GM18505 (cell line): ENCODE results near the gene AXIN2.
"Not testable (repeated sequence)": the region's sequence is repeated elsewhere in the genome, so short reads cannot be mapped to it uniquely, and the experiment has no call there.

Experiments
- ATAC-seq: cut with Tn5 transposase; IDR thresholded peaks from one replicate; pipeline ENCODE4 v1.9.1; 2021; ENCODE audit not compliant: unreplicated experiment
- POLR2A ChIP-seq: IDR thresholded peaks from 4 replicates; pipeline ENCODE4 v1.6.1; 2011; ENCODE audit warnings: borderline replicate concordance; ENCODE audit not compliant: insufficient read depth, insufficient read length; ENCODE audit errors: extremely low read depth

The AXIN2 gene

GRCh38 chr17:65522751-65523404 is 38.6 kb downstream of the AXIN2 start:
- TF ChIP-seq POLR2A, result no peak
- ATAC-seq, result no peak

- ATAC-seq, result no peak
- no peak for TF ChIP-seq POLR2A
These were observed 42.0 kb downstream of the AXIN2 start for GRCh38 chr17:65519462-65519861.

GRCh38 chr17:65518256-65518655 is 43.2 kb downstream of the AXIN2 start:
- TF ChIP-seq POLR2A, result no peak

GRCh38 chr17:65515959-65516948 is 45.2 kb downstream of the AXIN2 start:
- ATAC-seq, result no peak
- TF ChIP-seq POLR2A, result no peak

More at GRCh38 chr17:65518256-65518655, 43.2 kb downstream of the AXIN2 start:
- no peak for ATAC-seq

GRCh38 chr17:65515512-65515911 is 45.9 kb downstream of the AXIN2 start:
- ATAC-seq, result no peak
- TF ChIP-seq POLR2A, result no peak

- no peak for ATAC-seq
- no peak for TF ChIP-seq POLR2A
These were observed 46.9 kb downstream of the AXIN2 start for GRCh38 chr17:65514541-65514940.

- ATAC-seq, result no peak
- no peak for TF ChIP-seq POLR2A
These were observed 47.4 kb downstream of the AXIN2 start for GRCh38 chr17:65514082-65514481.

GRCh38 chr17:65511316-65511715 is 50.1 kb downstream of the AXIN2 start:
- no peak for TF ChIP-seq POLR2A
- no peak for ATAC-seq

GRCh38 chr17:65509032-65509431 is 52.4 kb downstream of the AXIN2 start:
- ATAC-seq, result no peak
- no peak for TF ChIP-seq POLR2A

- not testable (repeated sequence) for ATAC-seq
These were observed 56.8 kb downstream of the AXIN2 start for GRCh38 chr17:65504673-65505072.

GRCh38 chr17:65504141-65504540 is 57.3 kb downstream of the AXIN2 start:
- ATAC-seq, result no peak
- TF ChIP-seq POLR2A, result no peak

- TF ChIP-seq POLR2A, result no peak
- no peak for ATAC-seq
These were observed 57.9 kb downstream of the AXIN2 start for GRCh38 chr17:65503557-65503956.

- no peak for TF ChIP-seq POLR2A
- ATAC-seq, result no peak
These were observed 62.6 kb downstream of the AXIN2 start for GRCh38 chr17:65498816-65499215.

GRCh38 chr17:65496801-65497200 is 64.6 kb downstream of the AXIN2 start:
- ATAC-seq, result no peak
- TF ChIP-seq POLR2A, result no peak

- ATAC-seq, result no peak
- TF ChIP-seq POLR2A, result no peak
These were observed 66.1 kb downstream of the AXIN2 start for GRCh38 chr17:65495122-65496055.
